Ecto neural progenitor cell (in vitro differentiated cells): ENCODE data around the gene PPP1R37.

Experiments used
- DNase-seq: peaks from one replicate; pipeline ENCODE4 v3.0.0-alpha.2; 2018; ENCODE audit warnings: low spot score

The PPP1R37 gene

GRCh38 chr19:45070861-45071544 lies 22.0 kb upstream of the PPP1R37 start:
- DNase-seq: no peak

GRCh38 chr19:45071545-45071938 lies 21.4 kb upstream of the PPP1R37 start:
- no peak for DNase-seq

GRCh38 chr19:45071969-45072790 lies 20.8 kb upstream of the PPP1R37 start:
- DNase-seq: no peak

- no peak for DNase-seq
Measured at GRCh38 chr19:45074744-45075300, 18.2 kb upstream of the PPP1R37 start.

- DNase-seq: peak; percentile 64
Measured at GRCh38 chr19:45075301-45076028, 17.5 kb upstream of the PPP1R37 start.

GRCh38 chr19:45076029-45076850 lies 16.7 kb upstream of the PPP1R37 start, which contains the start of gene ZNF296:
ZNF296 (minus strand) TSS chr19:45076478; CDS start chr19:45076373, 105 bp downstream.
- DNase-seq: peak; percentile 79

GRCh38 chr19:45076851-45077730 lies 15.9 kb upstream of the PPP1R37 start:
- no peak for DNase-seq

- DNase-seq: no peak
Measured at GRCh38 chr19:45078390-45079062, 14.5 kb upstream of the PPP1R37 start.

- peak; percentile 92 for DNase-seq
Measured at GRCh38 chr19:45079063-45079910, 13.7 kb upstream of the PPP1R37 start, which contains the start of gene GEMIN7. GEMIN7 (plus strand) TSS chr19:45079260; CDS start chr19:45090115, 10,855 bp downstream.

- DNase-seq: no peak
Measured at GRCh38 chr19:45079911-45080370, 13.0 kb upstream of the PPP1R37 start.

GRCh38 chr19:45082170-45082569 lies 10.8 kb upstream of the PPP1R37 start:
- no peak for DNase-seq

GRCh38 chr19:45086480-45086879 lies 6.5 kb upstream of the PPP1R37 start:
- DNase-seq: no peak

- DNase-seq: no peak
Measured at GRCh38 chr19:45087531-45087930, 5.4 kb upstream of the PPP1R37 start.

GRCh38 chr19:45090034-45090433 lies 2.9 kb upstream of the PPP1R37 start:
- DNase-seq: no peak

- DNase-seq: no peak
Measured at GRCh38 chr19:45090606-45091005, 2.4 kb upstream of the PPP1R37 start.

GRCh38 chr19:45091031-45091923 lies 1.7 kb upstream of the PPP1R37 start:
- peak; percentile 99 for DNase-seq

- DNase-seq: no peak
Measured at GRCh38 chr19:45094137-45094536, 1.2 kb downstream of the PPP1R37 start.

GRCh38 chr19:45094707-45095106 lies 1.7 kb downstream of the PPP1R37 start:
- no peak for DNase-seq
